Left ventricle myocardium inferior (tissue), 1 donor: ENCODE data around the gene PHTF1. TPM values are rescaled to one million over a fixed set of nuclear protein-coding genes. Genes with fewer than 3 reads are reported as not detected.

ENCODE experiments used
- total RNA-seq: library from RNA; stranded (reverse); fragmentation: NEBNext Ultra II Directional; extraction: Animal tissue kit (Norgen Biotek cat#: 25700); gene quantifications from one replicate; pipeline ENCODE4 v1.2.1, GENCODE V29; 2021
- donor health status: DM: no; HTN: yes; CAD: no; lungs with severe emphysema.

Gene PHTF1
- total RNA-seq, 1 donor from 2014 or later, result 10.7 TPM

Other genes starting within 250 kb of the PHTF1 start
- 7.6 TPM for gene RSBN1, start 53.0 kb upstream of the PHTF1 start, total RNA-seq
- gene PTPN22, start 112.2 kb upstream of the PHTF1 start, total RNA-seq, result 0.44 TPM
- gene BCL2L15, start 128.1 kb upstream of the PHTF1 start, total RNA-seq, result not detected
- 11.8 TPM for gene AP4B1, start 145.3 kb upstream of the PHTF1 start, total RNA-seq
- gene DCLRE1B, start 145.8 kb upstream of the PHTF1 start, total RNA-seq, result 2.1 TPM
- 52.2 TPM for gene HIPK1, start 169.8 kb upstream of the PHTF1 start, total RNA-seq
- gene OLFML3, start 220.0 kb upstream of the PHTF1 start, total RNA-seq, result 14.3 TPM